Aorta (tissue), 5 donors: ENCODE results near the gene FAHD2A. TPM values are rescaled to one million over a fixed set of nuclear protein-coding genes. Genes with fewer than 3 reads are reported as not detected.

ENCODE experiments used
- ATAC-seq: fragments of 200-7000 bp; cut with Tn5 transposase; one replicate; pipeline ENCODE4 v1.9.1; 2022; ENCODE audit warnings: moderate library complexity; ENCODE audit not compliant: low FRiP score
- DNase-seq, 2 donors: peaks; one replicate each; pipeline ENCODE4 v3.0.0-alpha.2; 2020
- H3K27ac ChIP-seq, 2 donors: one replicate each; pipeline ENCODE4 v1.5.1; 2013; ENCODE audit warnings: low read length in 2 of 2, mild to moderate bottlenecking in 2 of 2, moderate library complexity in 2 of 2, control low read depth in 1 of 2, inconsistent platforms in 1 of 2, low read depth in 1 of 2
- H3K27me3 ChIP-seq, 2 donors: one replicate each; pipeline ENCODE4 v1.6.1; 2013; ENCODE audit warnings: control low read depth in 1 of 2, low read length in 1 of 2, mild to moderate bottlenecking in 1 of 2, moderate library complexity in 1 of 2; ENCODE audit not compliant: insufficient read depth in 2 of 2, control insufficient read depth in 1 of 2
- H3K36me3 ChIP-seq, 2 donors: one replicate each; pipeline ENCODE4 v1.6.1; 2013; ENCODE audit warnings: control low read depth in 1 of 2, low read length in 1 of 2, mild to moderate bottlenecking in 1 of 2; ENCODE audit not compliant: insufficient read depth in 2 of 2, control insufficient read depth in 1 of 2
- H3K4me1 ChIP-seq, 2 donors: one replicate each; pipeline ENCODE4 v1.6.1; 2013; ENCODE audit warnings: low read length in 2 of 2, control low read depth in 1 of 2, mild to moderate bottlenecking in 1 of 2, moderate library complexity in 1 of 2; ENCODE audit not compliant: insufficient read depth in 2 of 2, control insufficient read depth in 1 of 2
- H3K4me3 ChIP-seq, 2 donors: one replicate each; pipeline ENCODE4 v1.5.1; 2013; ENCODE audit warnings: low read length in 2 of 2, control low read depth in 1 of 2, mild to moderate bottlenecking in 1 of 2
- H3K9me3 ChIP-seq: one replicate; pipeline ENCODE4 v1.6.1; 2013; ENCODE audit warnings: mild to moderate bottlenecking, low read length; ENCODE audit not compliant: control insufficient read depth
- WGBS, 2 donors: extraction: QIAGEN DNeasy Blood & Tissue Kit; methylation state at CpG; one replicate each; pipeline ENCODE4 v1.1.7; 2013; 5-methylcytosine and 5-hydroxymethylcytosine counted together
- intact Hi-C, 2 donors: fragments of 100-400 bp; cut with DNase I; formaldehyde crosslinking; loops; one replicate each; pipeline versions ENCODE4 v1.14.2 to v1.15.0; 2022
- polyA plus RNA-seq, 2 donors: library from polyadenylated mRNA; stranded (reverse); fragments of 200-250 nt; gene quantifications; one replicate each; pipeline ENCODE4 v1.2.3, GENCODE V29; 2013
- total RNA-seq, 2 donors: library from RNA; stranded (reverse); fragmentation: NEBNext Ultra II Directional; extraction: Animal tissue kit (Norgen Biotek cat#: 25700); gene quantifications; one replicate each; pipeline ENCODE4 v1.2.1, GENCODE V29; 2021
- donor health status: healthy with polysubstance abuse.
- donor health status: Bipolar disorder and iron deficiency.
- donor health status: DM: no; HTN: no; CAD: no.
- donor health status: DM: no; HTN: no; CAD: no.
- donor health status: DM: yes; HTN: yes; CAD: no.

FAHD2A gene
- total and polyA plus RNA-seq, 4 donors, result 17.7 to 23.3 (median 22.6) TPM

DNA sequence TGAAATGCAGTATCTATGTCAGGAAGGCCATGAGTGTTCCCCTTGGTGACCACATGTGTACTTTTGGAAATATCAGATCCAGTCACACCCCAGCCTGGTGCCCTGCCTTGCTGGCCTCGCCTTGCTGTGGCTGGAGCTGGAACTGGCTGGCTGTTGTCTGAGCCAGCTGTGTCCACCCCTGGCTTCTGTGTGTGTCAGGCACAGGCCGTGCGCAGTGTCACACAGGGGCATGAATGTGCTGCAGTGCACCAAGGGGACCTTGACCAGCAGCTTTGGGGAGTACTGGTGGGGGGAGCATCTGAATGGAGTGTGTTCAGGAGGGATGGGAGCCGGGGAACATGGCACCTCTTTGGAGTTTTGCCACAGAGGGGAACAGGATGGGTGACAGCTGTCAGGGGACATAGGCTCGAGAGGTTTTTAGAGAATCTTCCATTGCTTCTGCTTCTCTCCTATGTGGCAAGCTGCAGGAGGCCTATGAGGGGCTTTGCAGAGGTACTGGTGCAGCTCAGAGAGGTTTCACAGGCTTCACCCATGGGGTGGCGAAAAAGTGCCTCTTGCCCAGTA is 44.7 kb upstream of the FAHD2A start:
- Histone ChIP-seq H3K9me3 (no peaks in the 10 kb centered on the region), H3K4me3 (no peak overlapping the region), H3K27ac (no peak overlapping the region), H3K27me3 (no peaks in the 10 kb centered on the region), H3K36me3 (no peaks in the 10 kb centered on the region), H3K4me1 (no peaks in the 10 kb centered on the region)
- intact Hi-C loops, result no loop called here
- no peak for ATAC-seq
- DNase-seq, result peak in 1 of 2 donors; percentile 43
- 93 to 96% methylated on average over 6 of the region's 6 CpGs for WGBS, 2 donors

GRCh38 chr2:95359031-95359430 is 43.5 kb upstream of the FAHD2A start:
- intact Hi-C loops, result no loop called here
- no peak for ATAC-seq

GRCh38 chr2:95359501-95359930 is 43.0 kb upstream of the FAHD2A start:
- peak; percentile 26 for ATAC-seq
- H3K9me3 ChIP-seq, result no peaks in the 10 kb centered on the region
- H3K4me3 ChIP-seq, result no peak overlapping the region
- peak in 1 of 2 donors; percentile 42 for DNase-seq
- no peak overlapping the region for H3K27ac ChIP-seq
- WGBS, 2 donors, result 89 to 92% methylated on average over 5 of the region's 5 CpGs
- no peaks in the 10 kb centered on the region for H3K36me3 ChIP-seq
- H3K4me1 ChIP-seq, result no peaks in the 10 kb centered on the region
- no peaks in the 10 kb centered on the region for H3K27me3 ChIP-seq
- intact Hi-C loops, result no loop called here

More at GRCh38 chr2:95359031-95359430, 43.5 kb upstream of the FAHD2A start:
- no peak for DNase-seq
- Histone ChIP-seq H3K9me3 (no peaks in the 10 kb centered on the region), H3K27me3 (no peaks in the 10 kb centered on the region), H3K27ac (no peak overlapping the region), H3K4me3 (no peak overlapping the region), H3K4me1 (no peaks in the 10 kb centered on the region), H3K36me3 (no peaks in the 10 kb centered on the region)
- WGBS, 2 donors, result 71 to 80% methylated on average over 3 of the region's 3 CpGs

GRCh38 chr2:95361216-95361980 is 41.1 kb upstream of the FAHD2A start:
- WGBS, 2 donors, result 89 to 90% methylated on average over 9 of the region's 9 CpGs
- no peak overlapping the region for H3K4me3 ChIP-seq
- H3K9me3 ChIP-seq, result no peaks in the 10 kb centered on the region
- DNase-seq (peak in 1 of 2 donors; percentile 27), ATAC-seq (no peak)
- H3K27ac ChIP-seq, result no peak overlapping the region
- intact Hi-C loops, result no loop called here
- H3K27me3 ChIP-seq, result no peaks in the 10 kb centered on the region
- no peaks in the 10 kb centered on the region for H3K4me1 ChIP-seq
- no peaks in the 10 kb centered on the region for H3K36me3 ChIP-seq

- intact Hi-C loops, result no loop called here
- ATAC-seq (no peak), DNase-seq (peak in 1 of 2 donors; percentile 38)
- no peaks in the 10 kb centered on the region for H3K9me3 ChIP-seq
- no peaks in the 10 kb centered on the region for H3K27me3 ChIP-seq
- H3K4me3 ChIP-seq, result no peak overlapping the region
- no peaks in the 10 kb centered on the region for H3K36me3 ChIP-seq
- H3K27ac ChIP-seq, result no peak overlapping the region
- WGBS, 2 donors, result 92 to 93% methylated on average over 9 of the region's 9 CpGs
- H3K4me1 ChIP-seq, result no peaks in the 10 kb centered on the region
Measured at GRCh38 chr2:95362486-95362885, 40.0 kb upstream of the FAHD2A start.

- no peaks in the 10 kb centered on the region for H3K9me3 ChIP-seq
- H3K27ac ChIP-seq, result no peak overlapping the region
- H3K4me3 ChIP-seq, result no peak overlapping the region
- no peaks in the 10 kb centered on the region for H3K36me3 ChIP-seq
- intact Hi-C loops, result no loop called here
- DNase-seq, result no peak
- H3K4me1 ChIP-seq, result no peaks in the 10 kb centered on the region
- ATAC-seq, result no peak
- 90% methylated on average over 6 of the region's 6 CpGs for WGBS, 2 donors
- H3K27me3 ChIP-seq, result no peaks in the 10 kb centered on the region
Measured at GRCh38 chr2:95366514-95366913, 36.0 kb upstream of the FAHD2A start.

DNA sequence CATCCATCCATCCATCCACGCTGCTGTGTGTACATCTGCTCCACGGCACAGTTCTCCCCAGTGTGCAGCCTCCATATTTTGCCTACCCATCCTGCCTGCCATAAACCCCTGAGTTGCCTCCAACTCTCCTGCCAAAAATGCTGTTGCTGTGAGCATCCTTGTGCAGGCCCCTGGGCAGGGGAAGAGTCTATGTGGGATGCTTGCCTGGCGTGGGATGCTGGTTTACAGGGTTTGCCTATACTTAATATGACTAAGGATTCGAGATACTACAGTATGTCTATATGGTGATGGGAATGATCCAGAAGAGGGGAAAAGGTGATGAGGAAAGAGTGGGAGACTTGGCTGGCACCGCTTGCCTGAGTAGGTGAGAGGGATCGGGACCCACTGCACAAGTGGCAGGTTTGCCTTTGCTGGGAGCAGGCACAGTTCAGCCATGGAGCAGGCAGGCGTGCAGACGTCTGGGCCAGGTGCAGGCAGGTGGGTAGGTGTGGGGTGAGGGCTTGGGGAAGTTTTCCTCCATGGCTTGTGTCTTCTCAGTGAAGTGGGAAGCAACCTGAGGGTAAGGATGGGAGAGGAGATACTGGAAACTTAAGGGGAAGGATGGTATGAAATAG is 30.2 kb upstream of the FAHD2A start:
- Histone ChIP-seq H3K36me3 (no peaks in the 10 kb centered on the region), H3K4me1 (no peaks in the 10 kb centered on the region), H3K4me3 (no peak overlapping the region), H3K27ac (no peak overlapping the region), H3K27me3 (no peaks in the 10 kb centered on the region), H3K9me3 (no peaks in the 10 kb centered on the region)
- ATAC-seq, result no peak
- intact Hi-C loops, result no loop called here
- WGBS, 2 donors, result 94 to 96% methylated on average over 8 of the region's 8 CpGs
- peak in 1 of 2 donors; percentile 55 for DNase-seq

DNA sequence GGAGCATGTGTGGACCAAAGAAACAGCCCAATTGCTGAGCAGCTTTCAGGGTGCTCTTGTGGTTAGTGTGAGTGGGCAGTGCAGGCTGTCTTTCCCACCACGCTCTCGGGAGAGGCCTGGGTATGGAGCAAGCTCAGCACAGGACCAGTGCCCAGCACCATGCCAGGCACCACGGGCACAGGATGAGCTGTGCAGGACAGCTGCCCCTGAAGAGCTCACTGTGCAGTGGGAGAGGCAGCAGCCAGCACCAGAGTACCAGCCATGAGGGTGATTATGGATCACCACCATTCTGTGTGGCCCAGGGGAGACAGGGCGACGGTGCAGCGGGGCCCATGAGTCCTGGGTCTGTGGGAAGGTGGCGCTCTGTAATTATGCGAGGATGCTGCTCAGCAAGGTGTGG is 29.7 kb upstream of the FAHD2A start:
- Histone ChIP-seq H3K9me3 (no peaks in the 10 kb centered on the region), H3K36me3 (no peaks in the 10 kb centered on the region), H3K27me3 (no peaks in the 10 kb centered on the region), H3K4me3 (no peak overlapping the region), H3K4me1 (no peaks in the 10 kb centered on the region), H3K27ac (no peak overlapping the region)
- intact Hi-C loops, result no loop called here
- DNase-seq (peak in 1 of 2 donors; percentile 69), ATAC-seq (no peak)
- 93 to 95% methylated on average over 8 of the region's 8 CpGs for WGBS, 2 donors
